Body of pancreas (tissue), 4 donors: ENCODE data around the gene ME3.

ENCODE experiments used
- POLR2A ChIP-seq, 3 donors: fragments of 450-650 bp; IDR thresholded peaks; one replicate each; pipeline ENCODE4 v1.6.1; 2016; ENCODE audit warnings: antibody characterized with exemption in 3 of 3, mild to moderate bottlenecking in 2 of 3
- TF ChIP-seq, protein P1 (sequence below), 7 experiments: fragments of 450-650 bp in 4 of 7; fragments of 200-600 bp in 3 of 7; sonication (generic) in 3 of 7; IDR thresholded peaks; one replicate each; pipeline ENCODE4 v1.5.1; 2016 to 2019; ENCODE audit warnings: antibody characterized with exemption in 7 of 7

DNA sequence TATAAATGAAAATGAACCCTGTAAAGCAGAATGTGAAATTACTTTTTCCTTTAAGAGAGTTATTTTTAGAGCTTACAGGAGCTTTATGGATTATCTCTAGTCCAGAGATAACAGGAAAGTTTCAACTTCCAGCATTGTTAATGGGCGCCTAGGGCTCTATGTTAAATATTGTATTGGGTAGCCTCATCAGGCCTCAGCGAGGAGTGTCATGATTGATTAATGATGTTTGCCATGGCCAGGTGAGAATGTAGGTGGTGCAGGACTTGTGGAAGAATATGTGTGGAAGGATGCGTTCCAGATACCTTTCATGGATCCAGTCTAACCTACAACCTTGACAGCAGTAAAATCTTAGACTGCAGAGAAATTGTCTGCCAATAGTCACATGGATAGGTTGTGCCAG is 50.6 kb downstream of the ME3 start:
- TF ChIP-seq, protein P1, sequence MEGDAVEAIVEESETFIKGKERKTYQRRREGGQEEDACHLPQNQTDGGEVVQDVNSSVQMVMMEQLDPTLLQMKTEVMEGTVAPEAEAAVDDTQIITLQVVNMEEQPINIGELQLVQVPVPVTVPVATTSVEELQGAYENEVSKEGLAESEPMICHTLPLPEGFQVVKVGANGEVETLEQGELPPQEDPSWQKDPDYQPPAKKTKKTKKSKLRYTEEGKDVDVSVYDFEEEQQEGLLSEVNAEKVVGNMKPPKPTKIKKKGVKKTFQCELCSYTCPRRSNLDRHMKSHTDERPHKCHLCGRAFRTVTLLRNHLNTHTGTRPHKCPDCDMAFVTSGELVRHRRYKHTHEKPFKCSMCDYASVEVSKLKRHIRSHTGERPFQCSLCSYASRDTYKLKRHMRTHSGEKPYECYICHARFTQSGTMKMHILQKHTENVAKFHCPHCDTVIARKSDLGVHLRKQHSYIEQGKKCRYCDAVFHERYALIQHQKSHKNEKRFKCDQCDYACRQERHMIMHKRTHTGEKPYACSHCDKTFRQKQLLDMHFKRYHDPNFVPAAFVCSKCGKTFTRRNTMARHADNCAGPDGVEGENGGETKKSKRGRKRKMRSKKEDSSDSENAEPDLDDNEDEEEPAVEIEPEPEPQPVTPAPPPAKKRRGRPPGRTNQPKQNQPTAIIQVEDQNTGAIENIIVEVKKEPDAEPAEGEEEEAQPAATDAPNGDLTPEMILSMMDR (IDR thresholded peaks at IDR 0.05) = no peak
- TF ChIP-seq POLR2A (IDR thresholded peaks at IDR 0.05) = no peak
